GM13977 (cell line): ENCODE data around the gene KIF20B.

Experiments used
- DNase-seq: peaks from one replicate; pipeline ENCODE4 v3.0.0; 2012; ENCODE audit warnings: low spot score
- in situ Hi-C: fragments of 300-500 bp; cut with MboI; formaldehyde crosslinking; loops from one replicate; pipeline ENCODE4 v1.12.0; 2022; ENCODE audit warnings: low sequenced_read_pairs, low pct_unique_long_range_greater_than_20kb, mixed read lengths, inconsistent platforms; ENCODE audit not compliant: unreplicated experiment
- TF ChIP-seq, protein P1 (sequence below): IDR thresholded peaks from 2 replicates; pipeline ENCODE4 v1.5.1; 2012; ENCODE audit warnings: mild to moderate bottlenecking, control low read depth; ENCODE audit not compliant: insufficient read depth; ENCODE audit errors: extremely low read depth, missing control alignments

The KIF20B gene

GRCh38 chr10:89785095-89785494 lies 83.7 kb downstream of the KIF20B start:
- TF ChIP-seq, protein P1, sequence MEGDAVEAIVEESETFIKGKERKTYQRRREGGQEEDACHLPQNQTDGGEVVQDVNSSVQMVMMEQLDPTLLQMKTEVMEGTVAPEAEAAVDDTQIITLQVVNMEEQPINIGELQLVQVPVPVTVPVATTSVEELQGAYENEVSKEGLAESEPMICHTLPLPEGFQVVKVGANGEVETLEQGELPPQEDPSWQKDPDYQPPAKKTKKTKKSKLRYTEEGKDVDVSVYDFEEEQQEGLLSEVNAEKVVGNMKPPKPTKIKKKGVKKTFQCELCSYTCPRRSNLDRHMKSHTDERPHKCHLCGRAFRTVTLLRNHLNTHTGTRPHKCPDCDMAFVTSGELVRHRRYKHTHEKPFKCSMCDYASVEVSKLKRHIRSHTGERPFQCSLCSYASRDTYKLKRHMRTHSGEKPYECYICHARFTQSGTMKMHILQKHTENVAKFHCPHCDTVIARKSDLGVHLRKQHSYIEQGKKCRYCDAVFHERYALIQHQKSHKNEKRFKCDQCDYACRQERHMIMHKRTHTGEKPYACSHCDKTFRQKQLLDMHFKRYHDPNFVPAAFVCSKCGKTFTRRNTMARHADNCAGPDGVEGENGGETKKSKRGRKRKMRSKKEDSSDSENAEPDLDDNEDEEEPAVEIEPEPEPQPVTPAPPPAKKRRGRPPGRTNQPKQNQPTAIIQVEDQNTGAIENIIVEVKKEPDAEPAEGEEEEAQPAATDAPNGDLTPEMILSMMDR = no peak
- no peak for DNase-seq
- in situ Hi-C loops = loop anchor here (25.0 kb wide), 2 partner anchors 802 to 1077 kb away; partner anchors contain the start of genes HTR7 and RPP30

DNA sequence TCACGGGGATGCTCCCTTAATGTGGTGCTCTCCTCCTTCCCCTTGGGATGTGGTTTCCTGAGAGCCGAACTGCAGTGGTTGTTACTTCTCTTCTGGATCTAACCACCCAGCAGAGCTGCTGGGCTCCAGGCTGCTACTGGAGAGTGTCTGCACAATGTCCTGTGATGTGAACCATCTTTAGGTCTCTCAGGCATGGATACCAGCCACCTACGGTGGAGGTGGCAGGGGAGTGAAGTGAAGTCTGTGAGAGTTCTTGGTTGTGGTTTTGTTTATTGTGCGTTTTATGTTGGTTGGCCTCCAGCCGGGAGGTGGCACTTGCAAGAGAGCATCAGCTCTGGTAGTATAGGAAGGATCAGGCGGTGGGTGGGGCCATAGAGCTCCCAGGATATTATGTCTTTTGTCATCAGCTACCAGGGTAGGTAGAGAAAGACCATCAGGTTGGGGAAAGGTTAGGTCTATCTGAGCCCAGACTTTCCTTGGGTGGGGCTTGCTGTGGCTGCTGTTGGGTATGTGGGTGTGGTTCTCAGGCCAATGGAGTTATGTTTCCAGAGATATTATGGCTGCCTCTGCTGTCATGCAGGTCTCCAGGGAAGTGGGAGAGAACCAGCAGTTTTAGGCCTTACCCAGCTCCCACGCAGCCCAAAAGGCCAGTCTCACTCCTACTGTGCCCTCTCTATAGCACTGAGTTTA lies 87.9 kb downstream of the KIF20B start:
- DNase-seq = no peak
- TF ChIP-seq, protein P1 = no peak
- in situ Hi-C loops = loop anchor here (25.0 kb wide), 2 partner anchors 798 to 1073 kb away; partner anchors contain the start of genes HTR7 and RPP30

DNA sequence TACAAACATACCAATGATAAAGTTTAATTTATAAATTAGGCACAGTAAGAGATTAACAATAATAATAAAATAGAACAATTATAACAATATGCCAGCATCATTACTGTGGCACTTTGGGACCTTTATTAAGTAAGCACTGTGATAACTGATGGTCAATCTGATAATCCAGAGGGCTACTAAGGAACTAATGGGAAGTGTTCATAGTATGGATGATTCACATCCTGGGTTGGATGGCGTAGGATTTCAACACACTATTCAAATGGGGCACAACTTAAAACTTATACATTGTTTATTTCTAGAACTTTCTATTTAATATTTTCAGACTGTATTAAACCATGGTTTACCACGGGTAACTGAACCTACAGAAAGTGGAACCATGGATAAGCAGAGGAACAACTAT lies 90.8 kb downstream of the KIF20B start:
- in situ Hi-C loops = loop anchor here (10.0 to 25.0 kb wide), 3 partner anchors 343 to 1070 kb away; partner anchors contain the start of genes HTR7 and RPP30
- TF ChIP-seq, protein P1 = no peak
- DNase-seq = no peak

DNA sequence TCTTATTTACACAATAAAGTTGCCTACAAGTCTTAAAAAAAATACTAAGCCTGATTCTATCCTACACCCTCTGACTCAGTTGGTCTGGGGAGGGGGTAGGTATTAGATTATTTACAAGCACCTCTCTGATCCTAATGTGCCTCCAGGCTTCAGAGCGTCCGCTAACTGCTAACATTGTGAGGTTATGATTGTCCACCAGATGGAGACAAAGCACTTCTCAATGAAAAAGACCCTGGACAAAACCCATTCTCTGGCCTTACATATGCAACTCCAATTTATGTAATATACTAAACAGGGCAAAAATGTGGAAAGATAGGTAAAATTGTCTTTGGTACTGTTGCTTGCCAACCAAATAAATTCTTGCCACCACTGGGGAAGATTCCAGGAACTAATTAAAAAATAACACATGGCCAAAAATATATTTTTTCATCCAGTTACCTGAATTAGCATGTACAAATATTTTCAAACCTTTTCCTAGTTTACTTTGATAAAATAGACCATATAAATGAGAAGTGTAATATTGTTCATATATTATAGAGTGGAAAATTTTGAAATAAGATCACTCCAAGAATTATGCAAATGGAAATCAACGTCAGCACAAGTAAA lies 92.4 kb downstream of the KIF20B start:
- TF ChIP-seq, protein P1 = peak; percentile 68
- DNase-seq = peak; percentile 60
- in situ Hi-C loops = loop anchor here (10.0 to 25.0 kb wide), 3 partner anchors 341 to 1069 kb away; partner anchors contain the start of genes HTR7 and RPP30

- TF ChIP-seq, protein P1 = no peak
- no peak for DNase-seq
- in situ Hi-C loops = loop anchor here (10.0 to 25.0 kb wide), 3 partner anchors 339 to 1066 kb away; partner anchors contain the start of genes HTR7 and RPP30
Observed at GRCh38 chr10:89795840-89796239, 94.5 kb downstream of the KIF20B start.

DNA sequence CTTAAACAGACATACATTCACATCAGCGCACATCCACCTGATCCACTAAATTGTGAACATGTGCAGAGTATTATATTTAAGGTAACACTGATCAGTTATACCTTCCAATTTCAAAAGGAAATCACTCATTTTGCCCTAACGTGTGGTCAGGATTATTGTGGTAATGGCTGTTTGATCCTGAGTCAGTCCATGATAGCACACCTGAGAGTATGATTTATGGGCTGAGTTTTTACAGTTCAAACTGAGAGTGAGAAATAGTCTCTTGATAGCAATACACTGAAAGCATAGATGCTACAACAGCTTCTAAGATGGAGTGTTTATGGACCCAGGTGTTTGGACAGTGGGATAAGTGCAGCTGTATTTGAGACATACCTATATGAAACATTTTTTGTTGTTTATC lies 96.7 kb downstream of the KIF20B start:
- DNase-seq = no peak
- TF ChIP-seq, protein P1 = no peak
- in situ Hi-C loops = loop anchor here (10.0 to 25.0 kb wide), 3 partner anchors 337 to 1064 kb away; partner anchors contain the start of genes HTR7 and RPP30
